AG04449 (cell line): ENCODE results near the gene ATXN2.
"Not testable (repeated sequence)": the region's sequence is repeated elsewhere in the genome, so short reads cannot be mapped to it uniquely, and the experiment has no call there.

ENCODE experiments used
- CTCF ChIA-PET: fragments of 350-600 bp; formaldehyde crosslinking; extraction: SDS; loops from one replicate; lab custom pipeline; 2021; ENCODE audit warnings: antibody characterized with exemption; lab: Yijun Ruan, JAX
- POLR2A ChIA-PET: fragments of 400-600, 350-600 bp; formaldehyde crosslinking; extraction: SDS; loops from one replicate; lab custom pipeline; 2020; ENCODE audit warnings: antibody characterized with exemption, inconsistent platforms; lab: Yijun Ruan, JAX
- DNase-seq: peaks from one replicate; pipeline ENCODE4 v3.0.0-alpha.2; 2010; ENCODE audit warnings: low read depth, low spot score
- H3K4me3 ChIP-seq: 2 replicates; pipeline ENCODE4 v1.5.1; 2011; ENCODE audit warnings: low read depth, mild to moderate bottlenecking, control low read depth, low read length
- CTCF ChIP-seq: IDR thresholded peaks from one replicate; pipeline ENCODE4 v1.5.1; 2011; ENCODE audit warnings: mild to moderate bottlenecking, moderate library complexity, low read length, control low read depth, inconsistent platforms; ENCODE audit not compliant: insufficient read depth; ENCODE audit errors: missing control alignments

The ATXN2 gene

DNA sequence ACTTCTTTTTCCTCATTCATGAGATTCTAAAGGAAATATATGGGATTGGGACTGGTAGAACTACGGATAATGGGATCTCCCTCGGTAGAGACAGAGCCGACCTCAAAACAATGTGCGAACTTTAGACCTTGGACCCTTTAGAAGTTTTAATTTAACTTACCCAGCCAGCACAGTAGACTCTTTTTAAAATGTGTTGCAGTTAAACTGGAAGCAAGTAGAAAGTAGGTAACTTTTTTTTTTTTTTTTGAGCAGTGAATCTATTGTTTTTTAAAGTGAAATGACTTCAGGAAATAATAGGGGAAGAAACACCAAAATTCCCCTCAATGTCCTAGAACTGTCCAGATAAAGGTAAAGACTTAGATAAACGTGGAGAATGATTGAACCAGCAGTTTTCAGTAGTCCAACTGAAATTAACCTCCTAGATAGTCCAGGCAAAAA is 1.1 kb upstream of the ATXN2 start:
- peak overlapping the region; percentile 78 for H3K4me3 ChIP-seq
- no peak for TF ChIP-seq CTCF
- DNase-seq = no peak
- POLR2A ChIA-PET = no interaction called here
- CTCF ChIA-PET = no interaction called here

DNA sequence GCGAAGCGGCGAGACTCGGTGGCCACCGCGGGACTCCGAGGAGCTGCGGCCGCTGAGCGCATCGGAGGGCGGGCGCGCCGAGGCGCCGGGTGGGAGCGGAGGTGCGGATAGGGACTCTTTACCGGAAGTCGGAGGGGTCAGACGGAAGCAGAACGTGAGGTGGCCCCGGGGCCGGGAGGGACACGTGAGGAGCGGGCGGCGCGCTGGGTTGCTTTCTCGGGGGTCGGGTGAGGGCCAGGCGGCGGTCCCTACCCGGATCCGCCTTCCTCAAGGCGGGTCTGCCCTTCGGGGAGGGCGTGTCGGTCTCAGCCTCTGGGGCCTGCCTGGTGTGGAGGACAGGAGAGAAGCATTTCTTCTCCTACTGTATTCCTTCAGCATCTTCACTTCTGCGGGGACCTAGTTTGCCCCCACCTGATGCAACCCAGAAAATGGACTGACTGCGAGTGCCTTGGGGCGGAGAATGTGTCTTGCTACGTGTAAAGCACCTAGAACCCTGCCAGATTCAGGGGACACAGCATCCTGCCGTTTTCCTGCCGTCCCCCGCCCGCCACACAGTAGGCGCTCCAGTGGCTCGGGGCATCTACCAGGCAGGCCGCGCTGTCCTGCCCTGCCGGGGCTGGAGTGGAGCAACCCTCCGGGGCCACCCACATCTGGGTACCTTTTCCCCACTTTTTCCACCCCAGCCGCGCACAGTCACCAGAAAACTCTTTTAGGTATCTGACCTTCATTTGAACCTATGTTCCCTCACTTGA is 514 bp upstream of the ATXN2 start:
- TF ChIP-seq CTCF = no peak
- ChIA-PET CTCF (no interaction called here), POLR2A (interaction anchor here (0.6 kb wide), 1 partner anchor 31 kb away, joined by 3 read pairs; no protein-coding TSS in a partner anchor)
- DNase-seq = peak; percentile 62
- H3K4me3 ChIP-seq = peak overlapping the region; percentile 78

DNA sequence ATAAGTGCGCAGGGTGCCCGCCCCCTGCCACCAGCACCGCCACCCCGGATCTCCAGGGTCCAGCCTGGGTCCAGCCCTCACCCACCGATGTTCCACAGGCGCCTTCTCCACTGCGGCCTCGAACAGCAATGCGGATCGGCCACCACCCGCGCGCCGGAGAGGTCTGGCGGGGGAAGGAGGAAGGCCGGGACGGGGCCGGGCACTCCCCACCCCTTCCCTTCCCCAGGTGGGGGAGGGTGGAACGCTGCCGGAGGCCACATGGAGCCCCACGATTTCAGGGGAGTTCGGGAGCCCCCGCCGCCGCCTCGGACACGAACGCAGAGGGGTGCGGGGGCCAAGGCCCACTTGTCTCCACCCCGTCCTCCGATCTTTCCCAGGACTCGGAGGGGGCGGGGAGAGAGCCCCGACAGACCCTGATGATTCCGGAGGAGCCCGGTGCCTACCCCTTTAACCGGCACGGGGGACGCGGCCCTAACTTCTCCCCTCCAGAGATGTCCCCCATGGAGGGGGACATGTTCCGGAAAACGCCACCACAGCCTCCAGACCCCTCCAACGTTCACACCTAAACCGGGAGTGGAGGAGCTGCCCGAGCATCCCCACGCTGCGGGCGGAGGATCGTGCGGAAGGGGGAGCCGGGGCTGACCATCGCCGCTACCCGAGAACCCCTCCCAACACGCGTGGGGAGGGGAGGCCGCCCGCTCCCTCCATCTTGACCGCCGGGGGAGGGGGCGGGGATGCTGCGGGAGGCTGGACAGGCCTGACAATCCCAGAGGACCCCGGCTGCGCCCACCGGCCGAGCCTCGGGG is 1.1 kb downstream of the ATXN2 start:
- POLR2A ChIA-PET = no interaction called here
- peak overlapping the region; percentile 78 for H3K4me3 ChIP-seq
- no peak for DNase-seq
- CTCF ChIA-PET = no interaction called here
- no peak for TF ChIP-seq CTCF

DNA sequence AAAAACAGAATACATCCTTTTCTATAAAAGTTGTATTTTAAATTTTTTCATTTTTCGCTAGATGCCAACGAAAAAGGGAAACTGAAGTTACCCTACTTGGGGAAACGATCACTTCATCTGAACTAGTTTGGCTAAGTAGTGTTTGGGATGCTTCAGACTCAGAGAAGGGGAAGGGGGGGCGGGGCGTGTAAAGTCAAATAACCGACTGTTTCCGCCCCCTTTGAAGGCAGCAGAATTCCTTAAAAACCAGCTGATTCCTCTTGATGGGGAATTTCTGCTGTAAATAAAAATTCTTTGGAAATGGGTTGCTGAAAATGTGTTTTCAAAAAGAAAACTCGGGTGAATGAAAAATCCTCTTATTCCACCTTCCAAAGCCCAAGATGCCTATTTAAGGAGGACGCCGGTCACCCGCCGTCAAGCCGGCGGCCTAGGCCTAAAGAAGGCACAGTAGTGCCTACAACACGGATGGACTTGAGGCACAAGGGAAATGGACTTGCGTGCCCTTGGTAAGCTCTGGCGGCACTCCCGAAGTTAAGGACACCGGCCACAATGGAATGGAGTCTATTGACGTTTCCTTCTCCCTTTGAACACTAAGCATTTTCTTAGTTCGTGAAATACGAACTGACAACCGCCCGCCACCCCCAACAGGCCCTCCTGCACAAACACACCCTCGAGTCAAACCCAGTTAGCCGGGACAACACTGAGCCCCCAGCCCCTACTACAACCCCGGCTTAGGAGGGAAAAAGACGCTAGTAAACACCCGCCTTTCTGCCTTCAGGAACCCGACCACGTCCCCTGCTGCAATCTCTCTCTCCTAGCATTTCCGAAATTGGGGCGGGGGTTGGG is 1.9 kb downstream of the ATXN2 start:
- ChIA-PET CTCF (no interaction called here), POLR2A (no interaction called here)
- DNase-seq = no peak

GRCh38 chr12:111595341-111595835 is 3.7 kb downstream of the ATXN2 start:
- H3K4me3 ChIP-seq, DNase-seq, POLR2A ChIA-PET, CTCF ChIA-PET: not testable (repeated sequence)

More for the DNA sequence above, 1.9 kb downstream of the ATXN2 start:
- peak overlapping the region; percentile 78 for H3K4me3 ChIP-seq
- no peak for TF ChIP-seq CTCF

GRCh38 chr12:111591399-111592010 is 7.6 kb downstream of the ATXN2 start:
- DNase-seq, POLR2A ChIA-PET, H3K4me3 ChIP-seq: not testable (repeated sequence)
- CTCF ChIA-PET = interaction anchor here (1.3 kb wide), 1 partner anchor 195 kb away, joined by 3 read pairs; no protein-coding TSS in a partner anchor
